GM13977 (cell line): ENCODE data around the gene RFWD3.

Source experiments
- DNase-seq: peaks from one replicate; pipeline ENCODE4 v3.0.0; 2012; ENCODE audit warnings: low spot score
- in situ Hi-C: fragments of 300-500 bp; cut with MboI; formaldehyde crosslinking; loops from one replicate; pipeline ENCODE4 v1.12.0; 2022; ENCODE audit warnings: low sequenced_read_pairs, low pct_unique_long_range_greater_than_20kb, mixed read lengths, inconsistent platforms; ENCODE audit not compliant: unreplicated experiment
- TF ChIP-seq, protein P1 (sequence below): IDR thresholded peaks from 2 replicates; pipeline ENCODE4 v1.5.1; 2012; ENCODE audit warnings: mild to moderate bottlenecking, control low read depth; ENCODE audit not compliant: insufficient read depth; ENCODE audit errors: extremely low read depth, missing control alignments

RFWD3 gene, protein sequence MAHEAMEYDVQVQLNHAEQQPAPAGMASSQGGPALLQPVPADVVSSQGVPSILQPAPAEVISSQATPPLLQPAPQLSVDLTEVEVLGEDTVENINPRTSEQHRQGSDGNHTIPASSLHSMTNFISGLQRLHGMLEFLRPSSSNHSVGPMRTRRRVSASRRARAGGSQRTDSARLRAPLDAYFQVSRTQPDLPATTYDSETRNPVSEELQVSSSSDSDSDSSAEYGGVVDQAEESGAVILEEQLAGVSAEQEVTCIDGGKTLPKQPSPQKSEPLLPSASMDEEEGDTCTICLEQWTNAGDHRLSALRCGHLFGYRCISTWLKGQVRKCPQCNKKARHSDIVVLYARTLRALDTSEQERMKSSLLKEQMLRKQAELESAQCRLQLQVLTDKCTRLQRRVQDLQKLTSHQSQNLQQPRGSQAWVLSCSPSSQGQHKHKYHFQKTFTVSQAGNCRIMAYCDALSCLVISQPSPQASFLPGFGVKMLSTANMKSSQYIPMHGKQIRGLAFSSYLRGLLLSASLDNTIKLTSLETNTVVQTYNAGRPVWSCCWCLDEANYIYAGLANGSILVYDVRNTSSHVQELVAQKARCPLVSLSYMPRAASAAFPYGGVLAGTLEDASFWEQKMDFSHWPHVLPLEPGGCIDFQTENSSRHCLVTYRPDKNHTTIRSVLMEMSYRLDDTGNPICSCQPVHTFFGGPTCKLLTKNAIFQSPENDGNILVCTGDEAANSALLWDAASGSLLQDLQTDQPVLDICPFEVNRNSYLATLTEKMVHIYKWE

DNA sequence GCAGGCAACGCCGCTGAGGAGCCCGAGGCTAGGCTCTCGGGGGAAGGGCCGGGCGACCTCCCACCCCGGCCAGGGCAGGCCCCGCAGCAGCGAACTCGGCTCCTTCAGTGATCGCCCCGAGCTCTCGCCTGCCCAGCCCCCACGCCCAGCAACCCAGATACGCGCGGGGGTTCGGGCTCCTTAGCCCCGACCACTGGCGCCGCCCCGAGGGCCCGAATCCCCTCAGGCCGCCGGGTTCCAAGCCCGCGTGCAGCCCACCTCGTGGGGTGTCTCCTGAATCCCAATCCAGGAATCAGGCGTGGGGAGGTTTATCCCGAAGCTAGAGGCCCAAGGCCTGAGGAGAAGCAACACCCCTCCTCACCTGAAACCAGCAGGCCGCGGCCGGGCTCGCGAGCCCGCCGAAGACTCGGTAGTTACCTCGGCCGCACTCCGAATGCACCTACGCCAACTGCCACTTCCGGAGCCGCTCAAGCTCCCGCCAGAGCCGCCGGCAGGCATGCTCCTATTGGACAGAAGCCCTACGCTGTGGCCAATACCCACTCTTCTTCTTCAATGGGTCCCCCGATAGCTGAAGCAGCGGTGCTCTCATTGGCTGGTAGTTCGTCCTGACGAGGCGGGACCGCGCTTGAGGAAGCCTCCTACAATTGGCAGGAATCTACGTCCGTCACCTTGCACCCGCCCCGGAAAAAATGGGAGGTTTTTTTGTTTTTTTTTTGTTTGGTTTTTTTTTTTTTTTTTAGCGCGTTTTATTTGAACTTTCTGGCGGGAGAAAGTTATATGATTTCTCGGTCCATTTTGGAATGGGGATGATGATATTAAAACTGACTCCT is at the start of gene RFWD3:
Gene RFWD3, minus strand, starts transcription at position 453 of the 830 bp plus-strand sequence. CDS start 5,428 bp downstream, outside the sequence.
- TF ChIP-seq, protein P1, sequence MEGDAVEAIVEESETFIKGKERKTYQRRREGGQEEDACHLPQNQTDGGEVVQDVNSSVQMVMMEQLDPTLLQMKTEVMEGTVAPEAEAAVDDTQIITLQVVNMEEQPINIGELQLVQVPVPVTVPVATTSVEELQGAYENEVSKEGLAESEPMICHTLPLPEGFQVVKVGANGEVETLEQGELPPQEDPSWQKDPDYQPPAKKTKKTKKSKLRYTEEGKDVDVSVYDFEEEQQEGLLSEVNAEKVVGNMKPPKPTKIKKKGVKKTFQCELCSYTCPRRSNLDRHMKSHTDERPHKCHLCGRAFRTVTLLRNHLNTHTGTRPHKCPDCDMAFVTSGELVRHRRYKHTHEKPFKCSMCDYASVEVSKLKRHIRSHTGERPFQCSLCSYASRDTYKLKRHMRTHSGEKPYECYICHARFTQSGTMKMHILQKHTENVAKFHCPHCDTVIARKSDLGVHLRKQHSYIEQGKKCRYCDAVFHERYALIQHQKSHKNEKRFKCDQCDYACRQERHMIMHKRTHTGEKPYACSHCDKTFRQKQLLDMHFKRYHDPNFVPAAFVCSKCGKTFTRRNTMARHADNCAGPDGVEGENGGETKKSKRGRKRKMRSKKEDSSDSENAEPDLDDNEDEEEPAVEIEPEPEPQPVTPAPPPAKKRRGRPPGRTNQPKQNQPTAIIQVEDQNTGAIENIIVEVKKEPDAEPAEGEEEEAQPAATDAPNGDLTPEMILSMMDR: no peak
- peak; percentile 99 for DNase-seq
- in situ Hi-C loops: no loop called here

DNA sequence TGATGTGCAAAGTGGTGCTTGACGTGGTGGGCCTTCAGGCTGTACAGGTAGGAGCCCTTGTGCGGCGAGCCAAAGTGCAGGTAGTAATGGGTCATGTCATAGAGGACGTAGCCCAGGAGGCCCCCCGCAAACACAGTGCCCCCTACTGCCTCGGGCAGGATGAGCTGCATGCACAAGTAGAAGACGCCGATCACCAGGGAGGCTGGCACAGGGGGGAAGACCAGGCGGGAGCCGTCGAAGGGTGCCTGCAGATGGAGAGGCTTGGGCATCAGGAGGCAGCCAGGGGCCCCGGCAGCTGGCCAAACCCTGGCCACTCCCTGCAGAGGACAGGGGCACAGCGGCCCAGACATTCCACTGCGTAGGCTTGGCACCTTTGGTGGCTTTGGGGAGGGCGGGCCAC is 49.7 kb upstream of the RFWD3 start:
- DNase-seq: no peak
- in situ Hi-C loops: loop anchor here (5.0 kb wide), 1 partner anchor 141 kb away; no protein-coding TSS in a partner anchor
- TF ChIP-seq, protein P1: no peak

DNA sequence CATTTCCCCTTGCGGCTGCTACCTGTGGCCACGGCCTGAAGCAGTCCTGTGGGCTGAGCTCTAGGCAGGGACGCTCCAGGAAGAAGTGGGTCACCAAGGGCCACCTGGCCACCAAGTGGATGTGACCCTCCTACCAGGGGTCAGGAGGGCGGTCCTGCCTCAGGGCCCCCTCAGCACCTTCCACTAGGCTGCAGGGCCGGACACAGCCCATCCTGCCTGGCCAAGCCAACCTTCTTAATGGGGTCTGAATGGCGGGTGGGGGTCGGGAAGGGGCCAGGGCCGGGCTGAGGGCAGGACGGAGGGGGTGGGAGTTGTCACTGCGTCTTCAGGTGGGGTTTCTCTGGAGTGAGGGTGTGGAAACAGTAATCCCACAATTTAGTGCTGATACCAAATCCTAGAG is 47.2 kb upstream of the RFWD3 start:
- TF ChIP-seq, protein P1: no peak
- in situ Hi-C loops: no loop called here
- no peak for DNase-seq

DNA sequence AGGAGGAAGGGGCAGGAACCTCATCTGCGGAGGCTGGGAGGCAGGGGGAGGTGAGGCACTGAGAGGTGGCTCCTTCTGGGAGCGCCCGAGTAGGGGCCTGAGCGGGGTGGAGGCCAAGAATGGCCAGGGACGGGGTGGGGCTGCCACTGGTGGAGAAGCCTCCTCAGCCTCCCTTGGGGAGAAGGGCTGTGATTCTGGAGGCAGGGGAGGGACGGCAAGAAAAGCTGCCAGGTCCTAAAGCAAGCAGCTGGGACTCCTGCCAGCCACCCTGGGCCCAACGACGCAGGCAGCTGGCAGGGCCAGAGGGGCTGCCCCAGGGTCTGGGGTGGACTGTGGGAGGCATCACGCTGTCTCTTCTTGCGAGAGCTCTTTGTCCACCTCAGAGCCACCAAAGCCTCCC is 46.6 kb upstream of the RFWD3 start:
- DNase-seq: no peak
- TF ChIP-seq, protein P1: no peak
- in situ Hi-C loops: no loop called here

DNA sequence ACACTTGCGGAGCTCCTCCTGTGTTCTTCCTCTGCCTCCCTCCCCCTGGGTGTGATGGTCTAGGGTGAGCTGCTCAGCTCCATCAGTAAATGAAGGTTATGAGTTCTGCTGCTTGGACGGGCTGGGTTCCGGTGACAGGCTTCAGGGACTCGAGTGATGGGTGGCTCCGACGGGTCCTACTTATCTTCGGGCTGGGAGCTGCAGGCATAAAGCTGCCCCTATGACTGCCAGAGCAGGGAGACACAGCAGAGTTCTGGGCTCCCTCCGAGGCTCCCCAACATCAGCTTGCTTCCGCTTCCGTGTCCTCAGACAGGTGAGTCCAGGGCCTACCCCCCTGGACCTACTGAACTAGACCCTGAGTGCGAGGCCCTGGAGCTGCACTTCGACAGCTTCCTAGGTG is 45.3 kb upstream of the RFWD3 start:
- no peak for DNase-seq
- TF ChIP-seq, protein P1: no peak
- in situ Hi-C loops: no loop called here

DNA sequence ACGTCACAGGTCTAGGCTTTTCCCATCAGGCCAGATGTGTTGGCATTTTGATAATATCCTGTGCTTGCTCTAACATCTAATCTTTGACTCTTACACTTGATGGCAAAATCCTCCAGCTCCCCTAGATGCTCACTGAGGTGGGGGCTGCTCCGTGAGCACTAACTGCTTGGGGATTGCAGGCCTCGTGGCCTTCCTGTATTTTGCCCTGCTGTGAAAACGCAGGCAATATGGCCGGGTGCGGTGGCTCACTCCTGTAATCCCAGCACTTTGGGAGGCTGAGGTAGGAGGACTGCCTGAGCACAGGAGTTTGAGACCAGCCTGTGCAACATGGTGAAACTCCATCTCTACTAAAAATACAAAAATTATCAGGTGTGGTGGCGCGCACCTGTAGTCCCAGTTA is 43.7 kb upstream of the RFWD3 start:
- TF ChIP-seq, protein P1: no peak
- in situ Hi-C loops: no loop called here
- no peak for DNase-seq
